ENCODE results near the gene ANXA3. TPM values are rescaled to one million over a fixed set of nuclear protein-coding genes. Genes with fewer than 3 reads are reported as not detected.

The ANXA3 gene
- total RNA-seq, 2 donors from 2014 or later: 43.3 to 144 TPM

- Histone ChIP-seq H3K27ac (peak overlapping the region; percentile 62 to 74), H3K4me1 (replicated peaks) (peaks cover 14% of the 10 kb centered on the region)
- intact Hi-C loops (cut with DNase I): no loop called here
Measured at GRCh38 chr4:78561677-78562076, 10.1 kb downstream of the ANXA3 start.

GRCh38 chr4:78562687-78563086 is 11.1 kb downstream of the ANXA3 start:
- WGBS: 44% methylated on average over 4 of the region's 4 CpGs
- Histone ChIP-seq H3K27ac (peak overlapping the region; percentile 2 to 74), H3K4me3 (no peak overlapping the region), H3K36me3 (no peaks in the 10 kb centered on the region), H3K9me3 (no peaks in the 10 kb centered on the region), H3K27me3 (replicated peaks; ENCODE audit: insufficient read depth) (no peaks in the 10 kb centered on the region), H3K4me1 (replicated peaks) (peaks cover 18% of the 10 kb centered on the region)
- TF ChIP-seq POLR2AphosphoS5 (IDR thresholded peaks at IDR 0.05) (no peak), CTCF (IDR thresholded peaks at IDR 0.05) (no peak), POLR2A (IDR thresholded peaks at IDR 0.05) (no peak)
- intact Hi-C loops (cut with DNase I): no loop called here
- DNase-seq (ENCODE audit: low spot score): no peak

More at GRCh38 chr4:78561677-78562076, 10.1 kb downstream of the ANXA3 start:
- DNase-seq (ENCODE audit: low spot score): peak; percentile 65
- no peaks in the 10 kb centered on the region for H3K27me3 ChIP-seq (replicated peaks; ENCODE audit: insufficient read depth)
- H3K9me3 ChIP-seq: no peaks in the 10 kb centered on the region
- TF ChIP-seq POLR2A (IDR thresholded peaks at IDR 0.05) (no peak), POLR2AphosphoS5 (IDR thresholded peaks at IDR 0.05) (peak; percentile 88), CTCF (IDR thresholded peaks at IDR 0.05) (no peak)
- no peaks in the 10 kb centered on the region for H3K36me3 ChIP-seq
- H3K4me3 ChIP-seq: no peak overlapping the region

- TF ChIP-seq CTCF (IDR thresholded peaks at IDR 0.05) (no peak), POLR2A (IDR thresholded peaks at IDR 0.05) (no peak), POLR2AphosphoS5 (IDR thresholded peaks at IDR 0.05) (no peak)
- Histone ChIP-seq H3K27me3 (replicated peaks; ENCODE audit: insufficient read depth) (no peaks in the 10 kb centered on the region), H3K36me3 (no peaks in the 10 kb centered on the region), H3K4me3 (no peak overlapping the region), H3K4me1 (replicated peaks) (peaks cover 9% of the 10 kb centered on the region), H3K9me3 (no peaks in the 10 kb centered on the region), H3K27ac (no peak overlapping the region)
- WGBS: 58% methylated on average over 2 of the region's 2 CpGs
- DNase-seq (ENCODE audit: low spot score): no peak
- intact Hi-C loops (cut with DNase I): no loop called here
Measured at GRCh38 chr4:78565971-78566372, 14.4 kb downstream of the ANXA3 start.

GRCh38 chr4:78566834-78567499 is 15.4 kb downstream of the ANXA3 start:
- Histone ChIP-seq H3K27me3 (replicated peaks; ENCODE audit: insufficient read depth) (no peaks in the 10 kb centered on the region), H3K4me1 (replicated peaks) (peaks cover 5% of the 10 kb centered on the region), H3K36me3 (no peaks in the 10 kb centered on the region), H3K27ac (peak overlapping the region in 1 of 2 donors; percentile 28), H3K9me3 (no peaks in the 10 kb centered on the region), H3K4me3 (no peak overlapping the region)
- intact Hi-C loops (cut with DNase I): no loop called here
- no peak for DNase-seq (ENCODE audit: low spot score)
- TF ChIP-seq POLR2A (IDR thresholded peaks at IDR 0.05) (no peak), POLR2AphosphoS5 (IDR thresholded peaks at IDR 0.05) (no peak), CTCF (IDR thresholded peaks at IDR 0.05) (no peak)
- 74% methylated on average over 8 of the region's 8 CpGs for WGBS

- no peak for DNase-seq (ENCODE audit: low spot score)
- Histone ChIP-seq H3K9me3 (no peaks in the 10 kb centered on the region), H3K27ac (peak overlapping the region in 1 of 2 donors; percentile 28), H3K36me3 (no peaks in the 10 kb centered on the region), H3K4me1 (replicated peaks) (peaks cover 5% of the 10 kb centered on the region), H3K27me3 (replicated peaks; ENCODE audit: insufficient read depth) (no peaks in the 10 kb centered on the region), H3K4me3 (no peak overlapping the region)
- TF ChIP-seq POLR2AphosphoS5 (IDR thresholded peaks at IDR 0.05) (no peak), CTCF (IDR thresholded peaks at IDR 0.05) (no peak), POLR2A (IDR thresholded peaks at IDR 0.05) (no peak)
- 91% methylated on average over 2 of the region's 2 CpGs for WGBS
- intact Hi-C loops (cut with DNase I): no loop called here
Measured at GRCh38 chr4:78567500-78568060, 16.0 kb downstream of the ANXA3 start.
